Transverse colon (tissue), 4 donors: ENCODE data around the gene CSE1L.

Experiments used
- CTCF ChIP-seq, 5 experiments: fragments of 200-600 bp in 3 of 5; fragments of 450-650 bp in 2 of 5; sonication (generic) in 3 of 5; IDR thresholded peaks; 1 replicate in 2 of 5; 2 replicates in 3 of 5; pipeline ENCODE4 v1.5.1; 2016 to 2017; ENCODE audit warnings: antibody characterized with exemption in 5 of 5, inconsistent platforms in 3 of 5, mild to moderate bottlenecking in 2 of 5, moderate library complexity in 1 of 5
- POLR2A ChIP-seq: fragments of 450-650 bp; IDR thresholded peaks from one replicate; pipeline ENCODE4 v1.6.1; 2016; ENCODE audit warnings: antibody characterized with exemption, mild to moderate bottlenecking, moderate library complexity
- POLR2AphosphoS5 ChIP-seq, 3 donors: sonication (generic); formaldehyde crosslinking; IDR thresholded peaks; one replicate each; pipeline ENCODE4 v1.6.1; 2016; ENCODE audit warnings: antibody characterized with exemption in 3 of 3

GRCh38 chr20:49091762-49092161 is 45.6 kb downstream of the CSE1L start:
- TF ChIP-seq POLR2A (no peak), CTCF (IDR thresholded peaks at IDR 0.05) (no peak), POLR2AphosphoS5 (IDR thresholded peaks at IDR 0.05) (no peak)
